HuH-7.5 (cell line): ENCODE results near the gene ZNF883.

Experiments used
- DNase-seq: peaks from one replicate; pipeline ENCODE4 v3.0.0; 2011; ENCODE audit warnings: low spot score

Gene ZNF883

GRCh38 chr9:112917987-112918362 lies 94.0 kb downstream of the ZNF883 start:
- no peak for DNase-seq

GRCh38 chr9:112917047-112917986 lies 94.7 kb downstream of the ZNF883 start:
- DNase-seq = no peak

GRCh38 chr9:112914524-112914923 lies 97.5 kb downstream of the ZNF883 start:
- DNase-seq = no peak

- DNase-seq = no peak
Observed at GRCh38 chr9:112913326-112913725, 98.7 kb downstream of the ZNF883 start.

- no peak for DNase-seq
Observed at GRCh38 chr9:112912636-112913035, 99.4 kb downstream of the ZNF883 start.

GRCh38 chr9:112911736-112912135 lies 100.3 kb downstream of the ZNF883 start:
- no peak for DNase-seq
